BJ (cell line): ENCODE results near the gene AP3S1. TPM values are rescaled to one million over a fixed set of nuclear protein-coding genes. Genes with fewer than 3 reads are reported as not detected.
"Not testable (repeated sequence)": the region's sequence is repeated elsewhere in the genome, so short reads cannot be mapped to it uniquely, and the experiment has no call there.

Source experiments
- CTCF ChIA-PET: fragments of 350-600 bp; formaldehyde crosslinking; extraction: SDS; loops from one replicate; lab custom pipeline; 2021; ENCODE audit warnings: antibody characterized with exemption, inconsistent platforms; lab: Yijun Ruan, JAX
- POLR2A ChIA-PET: fragments of 300-600 bp; sonication (Branson Sonifier 250); formaldehyde crosslinking; extraction: SDS; loops from one replicate; lab custom pipeline; 2021; ENCODE audit warnings: antibody characterized with exemption; lab: Charles Lee
- DNase-seq: peaks from one replicate; pipeline ENCODE4 v3.0.0-alpha.2; 2011; ENCODE audit warnings: low read depth
- H3K27me3 ChIP-seq: 2 replicates; pipeline ENCODE4 v1.6.0; 2011; ENCODE audit warnings: low read length; ENCODE audit not compliant: control insufficient read depth, insufficient read depth
- H3K36me3 ChIP-seq: 2 replicates; pipeline ENCODE4 v1.5.1; 2011; ENCODE audit warnings: low read length; ENCODE audit not compliant: control insufficient read depth, insufficient read depth
- H3K4me3 ChIP-seq: 2 replicates; pipeline ENCODE4 v1.5.1; 2011; ENCODE audit warnings: low read depth, mild to moderate bottlenecking, control low read depth, low read length
- polyA plus RNA-seq: library from polyadenylated mRNA; depleted of rRNA; stranded (reverse); fragments of >200 nt; gene quantifications from 2 replicates; pipeline ENCODE4 v1.2.3, GENCODE V29; 2011
- TF ChIP-seq, protein P1 (sequence below): IDR thresholded peaks from 2 replicates; pipeline ENCODE4 v1.5.1; 2011; ENCODE audit warnings: low read depth, mild to moderate bottlenecking, control low read depth, inconsistent platforms, low read length, moderate library complexity; ENCODE audit not compliant: insufficient read depth

The AP3S1 gene
- polyA plus RNA-seq, 1 experiment: 27.6 TPM

DNA sequence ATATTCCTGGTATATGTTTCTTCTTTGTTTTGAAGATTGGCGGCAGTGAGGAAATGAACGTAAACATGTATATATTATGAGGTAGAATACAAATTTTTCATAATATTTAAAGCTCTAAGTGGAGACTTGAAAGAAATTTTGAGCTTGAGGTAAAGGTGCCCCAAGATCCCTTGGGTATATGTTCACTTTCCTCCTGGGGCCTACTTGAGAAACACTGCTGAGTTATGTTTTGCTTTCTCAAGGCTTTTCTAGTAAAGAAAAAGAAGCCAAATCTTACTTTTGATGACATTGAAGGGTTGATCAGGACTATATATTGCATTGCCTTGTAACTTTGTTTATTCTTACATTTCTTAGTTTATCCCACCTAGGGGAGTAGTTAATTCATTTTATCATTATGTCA lies 30.7 kb downstream of the AP3S1 start:
- CTCF ChIA-PET: no interaction called here

DNA sequence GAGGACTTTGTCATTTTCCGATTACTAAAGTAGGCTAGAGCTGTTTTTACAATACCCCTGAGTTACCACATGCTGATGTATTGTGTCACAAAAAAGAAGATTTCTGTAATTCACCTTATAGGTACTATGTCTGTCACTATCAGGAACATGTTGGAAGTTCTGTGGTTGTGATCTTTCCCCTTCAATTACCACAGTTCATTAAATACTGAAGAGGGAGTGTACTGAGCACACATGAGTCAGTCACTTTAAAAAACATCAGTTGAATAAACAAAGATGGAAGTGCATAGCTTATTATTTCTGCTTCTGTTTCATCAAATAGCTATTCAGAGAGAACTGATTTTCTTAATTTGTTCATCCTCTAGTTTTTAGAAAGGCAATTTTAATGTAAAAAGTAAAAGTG lies 31.7 kb downstream of the AP3S1 start:
- ChIA-PET CTCF (interaction anchor here (0.9 kb wide), 1 partner anchor 21 kb away, joined by 4 read pairs; no protein-coding TSS in a partner anchor), POLR2A (interaction anchor here (0.6 kb wide), 1 partner anchor 620 kb away, joined by 4 read pairs; no protein-coding TSS in a partner anchor)
- no peak for DNase-seq

More for the DNA sequence above, 30.7 kb downstream of the AP3S1 start:
- H3K4me3 ChIP-seq: no peak overlapping the region
- TF ChIP-seq, protein P1, sequence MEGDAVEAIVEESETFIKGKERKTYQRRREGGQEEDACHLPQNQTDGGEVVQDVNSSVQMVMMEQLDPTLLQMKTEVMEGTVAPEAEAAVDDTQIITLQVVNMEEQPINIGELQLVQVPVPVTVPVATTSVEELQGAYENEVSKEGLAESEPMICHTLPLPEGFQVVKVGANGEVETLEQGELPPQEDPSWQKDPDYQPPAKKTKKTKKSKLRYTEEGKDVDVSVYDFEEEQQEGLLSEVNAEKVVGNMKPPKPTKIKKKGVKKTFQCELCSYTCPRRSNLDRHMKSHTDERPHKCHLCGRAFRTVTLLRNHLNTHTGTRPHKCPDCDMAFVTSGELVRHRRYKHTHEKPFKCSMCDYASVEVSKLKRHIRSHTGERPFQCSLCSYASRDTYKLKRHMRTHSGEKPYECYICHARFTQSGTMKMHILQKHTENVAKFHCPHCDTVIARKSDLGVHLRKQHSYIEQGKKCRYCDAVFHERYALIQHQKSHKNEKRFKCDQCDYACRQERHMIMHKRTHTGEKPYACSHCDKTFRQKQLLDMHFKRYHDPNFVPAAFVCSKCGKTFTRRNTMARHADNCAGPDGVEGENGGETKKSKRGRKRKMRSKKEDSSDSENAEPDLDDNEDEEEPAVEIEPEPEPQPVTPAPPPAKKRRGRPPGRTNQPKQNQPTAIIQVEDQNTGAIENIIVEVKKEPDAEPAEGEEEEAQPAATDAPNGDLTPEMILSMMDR: no peak
- POLR2A ChIA-PET: no interaction called here
- H3K27me3 ChIP-seq: no peaks in the 10 kb centered on the region
- no peak for DNase-seq
- H3K36me3 ChIP-seq: no peaks in the 10 kb centered on the region

DNA sequence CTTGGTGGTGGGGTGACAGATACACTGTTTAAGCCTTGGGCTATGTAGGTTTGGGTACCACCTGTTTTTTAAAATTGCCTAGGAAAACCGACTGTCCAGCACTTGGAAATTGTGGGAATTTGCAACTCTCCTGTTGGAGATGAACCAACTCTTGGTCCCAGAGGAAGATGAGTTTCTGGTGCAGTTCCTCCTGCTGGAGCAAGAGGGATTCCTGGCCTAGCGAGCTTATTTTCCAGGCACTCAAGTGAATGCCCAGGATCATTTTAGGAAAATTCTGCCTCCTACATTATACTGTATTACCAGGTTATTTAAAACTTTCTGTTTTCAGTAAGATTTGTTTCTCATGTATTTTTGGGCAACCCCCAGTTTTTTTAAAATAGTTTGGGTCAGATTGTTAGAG lies 33.7 kb downstream of the AP3S1 start:
- no peak overlapping the region for H3K4me3 ChIP-seq

More for the DNA sequence above, 31.7 kb downstream of the AP3S1 start:
- H3K4me3 ChIP-seq: no peak overlapping the region
- H3K27me3 ChIP-seq: no peaks in the 10 kb centered on the region
- TF ChIP-seq, protein P1: no peak
- no peaks in the 10 kb centered on the region for H3K36me3 ChIP-seq

DNA sequence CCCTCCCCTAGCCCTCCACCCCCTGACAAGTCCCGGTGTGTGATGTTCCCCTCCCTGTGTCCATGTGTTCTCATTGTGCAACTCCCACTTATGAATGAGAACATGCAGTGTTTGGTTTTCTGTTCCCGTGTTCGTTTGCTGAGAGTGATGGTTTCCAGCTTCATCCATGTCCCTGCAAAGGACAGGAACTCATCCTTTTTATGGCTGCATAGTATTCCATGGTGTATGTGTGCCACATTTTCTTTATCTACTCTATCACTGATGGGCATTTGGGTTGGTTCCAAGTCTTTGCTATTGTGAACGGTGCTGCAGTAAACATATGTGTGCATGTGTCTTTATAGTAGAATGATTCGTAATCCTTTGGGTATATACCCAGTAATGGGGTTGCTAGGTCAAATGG lies 35.6 kb downstream of the AP3S1 start:
- H3K4me3 ChIP-seq, POLR2A ChIA-PET, H3K36me3 ChIP-seq, CTCF ChIA-PET, DNase-seq, H3K27me3 ChIP-seq: not testable (repeated sequence)

More for the DNA sequence above, 33.7 kb downstream of the AP3S1 start:
- no peaks in the 10 kb centered on the region for H3K27me3 ChIP-seq
- POLR2A ChIA-PET: no interaction called here
- H3K36me3 ChIP-seq: no peaks in the 10 kb centered on the region
- TF ChIP-seq, protein P1: no peak
- CTCF ChIA-PET: no interaction called here
- DNase-seq: no peak

DNA sequence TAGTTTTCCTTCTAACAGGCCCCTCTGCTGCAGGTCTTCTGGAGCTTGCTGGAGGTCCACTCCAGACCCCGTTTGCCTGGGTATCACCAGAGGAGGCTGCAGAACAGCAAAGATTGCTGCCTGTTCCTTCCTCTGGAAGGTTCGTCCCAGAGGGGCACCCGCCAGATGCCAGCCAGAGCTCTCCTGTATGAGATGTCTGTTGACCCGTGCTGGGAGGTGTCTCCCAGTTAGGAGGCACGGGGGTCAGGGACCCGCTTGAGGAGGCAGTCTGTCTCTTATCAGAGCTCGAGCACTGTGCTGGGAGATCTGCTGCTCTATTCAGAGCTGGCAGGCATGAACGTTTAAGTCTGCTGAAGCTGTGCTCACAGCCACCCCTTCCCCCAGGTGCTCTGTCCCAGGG lies 40.7 kb downstream of the AP3S1 start:
- POLR2A ChIA-PET, H3K4me3 ChIP-seq, H3K36me3 ChIP-seq, DNase-seq, H3K27me3 ChIP-seq: not testable (repeated sequence)
- CTCF ChIA-PET: interaction anchor here (1.9 kb wide), 1 partner anchor 12 kb away, joined by 4 read pairs; no protein-coding TSS in a partner anchor

DNA sequence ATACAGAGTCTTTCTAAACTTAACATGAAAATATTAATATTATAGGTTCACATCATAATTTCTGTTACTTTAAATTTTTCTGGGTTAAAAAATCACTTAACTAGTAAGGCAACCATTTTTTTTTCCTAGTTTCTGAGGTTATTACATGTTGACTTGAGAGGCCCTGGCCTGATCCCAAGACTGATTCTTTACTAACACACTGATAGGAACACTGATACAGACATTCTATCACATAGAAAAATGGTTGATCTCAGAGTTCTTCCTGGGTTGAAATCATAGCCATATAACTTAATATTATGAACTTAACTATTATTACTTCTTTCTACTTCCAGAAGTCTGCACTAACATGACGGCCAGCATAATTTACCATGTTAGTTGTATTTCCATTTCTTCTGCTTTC lies 43.0 kb downstream of the AP3S1 start:
- TF ChIP-seq, protein P1: no peak
- ChIA-PET CTCF (no interaction called here), POLR2A (no interaction called here)
- Histone ChIP-seq H3K36me3 (no peaks in the 10 kb centered on the region), H3K27me3 (no peaks in the 10 kb centered on the region), H3K4me3 (no peak overlapping the region)
- DNase-seq: no peak

DNA sequence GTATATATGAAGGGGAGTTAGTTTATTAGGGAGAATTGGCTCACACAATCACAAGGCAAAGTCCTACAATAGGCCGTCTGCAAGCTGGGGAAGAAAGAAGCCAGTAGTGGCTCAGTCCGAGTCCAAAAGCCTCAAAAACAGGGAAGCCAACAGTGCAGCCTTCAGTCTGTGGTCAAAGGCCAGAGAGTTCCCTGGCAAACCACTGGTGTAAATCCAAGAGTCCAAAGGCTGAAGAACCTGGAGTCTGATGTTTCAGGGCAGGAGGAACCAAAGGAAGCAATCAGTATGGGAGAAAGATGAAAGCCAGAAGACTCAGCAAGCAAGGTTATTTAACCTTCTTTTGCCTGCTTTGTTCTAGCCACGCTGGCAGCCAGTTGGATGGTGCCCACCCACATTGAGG lies 43.5 kb downstream of the AP3S1 start:
- H3K36me3 ChIP-seq, DNase-seq, POLR2A ChIA-PET, H3K27me3 ChIP-seq, H3K4me3 ChIP-seq: not testable (repeated sequence)
- CTCF ChIA-PET: interaction anchor here (3.3 kb wide), 1 partner anchor 184 kb away, joined by 16 read pairs; no protein-coding TSS in a partner anchor
